OCI-LY7 (cell line): ENCODE measurements around the gene OGFOD3. TPM values are rescaled to one million over a fixed set of nuclear protein-coding genes. Genes with fewer than 3 reads are reported as not detected.

Source experiments
- BruUV-seq: library from RNA; stranded (reverse); fragments of 400-500 nt; replicated peaks from 2 replicates; lab custom pipeline; 2021; lab: Mats Ljungman, UMichigan
- CTCF ChIA-PET: fragments of 300-600 bp; sonication (Branson Sonifier 250); formaldehyde crosslinking; loops from one replicate; lab custom pipeline; 2022; ENCODE audit warnings: antibody characterized with exemption; ENCODE audit not compliant: unreplicated experiment; lab: Charles Lee
- POLR2A ChIA-PET: fragments of 300-600 bp; sonication (Branson Sonifier 250); formaldehyde crosslinking; loops from one replicate; lab custom pipeline; 2022; ENCODE audit warnings: antibody characterized with exemption; lab: Charles Lee
- DNase-seq: peaks from one replicate; pipeline ENCODE4 v3.0.0-alpha.2; 2015; ENCODE audit warnings: low spot score
- H2AFZ ChIP-seq: fragments of 200-600 bp; sonication (generic), shearing (Covaris generic); 2 replicates; pipeline ENCODE4 v1.6.1; 2014; ENCODE audit warnings: mild to moderate bottlenecking, antibody characterized with exemption, low read length, moderate library complexity
- H3K27ac ChIP-seq: fragments of 200-600 bp; sonication (generic); 2 replicates; pipeline ENCODE4 v1.5.1; 2014; ENCODE audit warnings: mixed run types, low read depth, mild to moderate bottlenecking, moderate library complexity, low read length, inconsistent platforms; ENCODE audit not compliant: poor library complexity, severe bottlenecking
- H3K36me3 ChIP-seq: fragments of 200-600 bp; sonication (generic); 2 replicates; pipeline ENCODE4 v1.6.1; 2014; ENCODE audit warnings: mild to moderate bottlenecking, antibody characterized with exemption, low read length, moderate library complexity, mixed read lengths; ENCODE audit not compliant: insufficient read depth
- H3K4me1 ChIP-seq: fragments of 200-600 bp; sonication (generic); 2 replicates; pipeline ENCODE4 v1.5.1; 2014; ENCODE audit warnings: mild to moderate bottlenecking, low read length; ENCODE audit not compliant: insufficient read depth, poor library complexity, severe bottlenecking
- H3K4me2 ChIP-seq: fragments of 200-600 bp; sonication (generic); 2 replicates; pipeline ENCODE4 v1.6.1; 2014; ENCODE audit warnings: mild to moderate bottlenecking, low read length
- H3K4me3 ChIP-seq: fragments of 200-600 bp; sonication (generic); 2 replicates; pipeline ENCODE4 v1.5.1; 2014; ENCODE audit warnings: mild to moderate bottlenecking, low read depth, low read length; ENCODE audit not compliant: poor library complexity, severe bottlenecking
- H3K79me2 ChIP-seq: fragments of 200-600 bp; sonication (generic); 2 replicates; pipeline ENCODE4 v1.6.1; 2016; ENCODE audit warnings: low read depth, mild to moderate bottlenecking, low read length, moderate library complexity, mixed read lengths; ENCODE audit not compliant: insufficient read depth
- H3K9me2 ChIP-seq: fragments of 200-600 bp; sonication (generic); 2 replicates; pipeline ENCODE4 v1.6.1; 2016; ENCODE audit warnings: mild to moderate bottlenecking, low read length, mixed read lengths; ENCODE audit not compliant: insufficient read depth
- H3K9me3 ChIP-seq: fragments of 200-600 bp; sonication (generic); 2 replicates; pipeline ENCODE4 v1.6.1; 2014; ENCODE audit warnings: mild to moderate bottlenecking, mixed run types, low read length, mixed read lengths
- H4K20me1 ChIP-seq: fragments of 200-600 bp; sonication (generic); 2 replicates; pipeline ENCODE4 v1.6.1; 2014; ENCODE audit warnings: mild to moderate bottlenecking, antibody characterized with exemption, low read length, moderate library complexity, mixed read lengths; ENCODE audit not compliant: insufficient read depth
- EZH2phosphoT487 ChIP-seq: fragments of 200-600 bp; sonication (generic); IDR thresholded peaks from 2 replicates; pipeline ENCODE4 v1.6.1; 2018; ENCODE audit warnings: low read depth, borderline replicate concordance, mild to moderate bottlenecking, mixed run types, antibody characterized with exemption, low read length, moderate library complexity, mixed read lengths
- intact Hi-C: fragments of 100-400 bp; cut with micrococcal nuclease; formaldehyde crosslinking; loops from one replicate; pipeline ENCODE4 v1.10.0; 2022; ENCODE audit not compliant: unreplicated experiment
- total RNA-seq, 2 experiments: library from RNA; depleted of rRNA in 1 of 2; stranded (reverse); fragments of >200 nt in 1 of 2; shearing (Covaris generic) in 1 of 2; gene quantifications; 2 replicates each; pipeline ENCODE4 v1.2.3, GENCODE V29; 2014 to 2022
- TF ChIP-seq, protein P1 (sequence below): fragments of 200-600 bp; sonication (generic); conservative IDR thresholded peaks from 2 replicates; pipeline ENCODE4 v1.5.1; 2014; ENCODE audit warnings: mild to moderate bottlenecking, antibody characterized with exemption, low read length, moderate library complexity, mixed read lengths

OGFOD3 gene
- total RNA-seq, 2 experiments from 2014 or later: 55.6 to 65.2 TPM

DNA sequence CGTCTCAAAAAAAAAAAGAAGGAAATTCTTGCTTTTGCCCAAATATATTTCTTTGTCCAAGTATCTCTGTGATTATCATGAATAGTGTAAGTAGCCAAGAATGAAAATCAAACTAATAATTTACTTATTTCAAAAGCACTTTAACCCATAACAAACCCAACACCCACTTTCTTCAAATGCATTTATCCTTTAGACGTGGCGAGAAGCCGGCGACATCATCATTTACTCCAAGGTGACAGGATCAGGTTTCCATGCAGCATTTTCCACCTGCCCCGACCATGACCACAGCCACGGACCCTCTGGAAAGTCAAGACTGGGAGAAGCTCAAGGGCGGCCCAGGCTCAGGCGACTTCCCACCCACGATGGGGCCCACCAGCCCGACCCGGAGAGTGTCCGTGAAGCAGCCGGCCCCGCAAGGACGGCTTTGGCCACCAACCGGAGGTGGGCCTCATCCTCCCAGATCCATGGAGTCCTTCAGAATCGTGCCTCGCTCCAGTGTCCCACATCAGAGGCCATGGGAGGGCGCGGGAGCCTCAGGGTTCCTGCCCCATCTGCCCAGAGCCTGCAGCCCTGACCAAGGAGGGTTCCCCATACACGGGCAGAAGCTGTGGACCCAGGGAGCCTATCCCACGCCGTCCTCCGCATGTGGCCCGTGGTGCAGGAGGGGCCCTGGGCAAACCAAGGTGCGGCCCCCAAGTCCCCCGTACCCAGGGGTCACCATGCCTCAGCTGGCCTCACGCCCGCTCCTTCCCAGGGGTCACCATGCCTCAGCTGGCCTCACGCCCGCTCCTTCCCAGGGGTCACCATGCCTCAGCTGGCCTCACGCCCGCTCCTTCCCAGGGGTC lies 28.1 kb downstream of the OGFOD3 start:
- POLR2A ChIA-PET: no interaction called here
- BruUV-seq: no TSS peak
- intact Hi-C loops: no loop called here

DNA sequence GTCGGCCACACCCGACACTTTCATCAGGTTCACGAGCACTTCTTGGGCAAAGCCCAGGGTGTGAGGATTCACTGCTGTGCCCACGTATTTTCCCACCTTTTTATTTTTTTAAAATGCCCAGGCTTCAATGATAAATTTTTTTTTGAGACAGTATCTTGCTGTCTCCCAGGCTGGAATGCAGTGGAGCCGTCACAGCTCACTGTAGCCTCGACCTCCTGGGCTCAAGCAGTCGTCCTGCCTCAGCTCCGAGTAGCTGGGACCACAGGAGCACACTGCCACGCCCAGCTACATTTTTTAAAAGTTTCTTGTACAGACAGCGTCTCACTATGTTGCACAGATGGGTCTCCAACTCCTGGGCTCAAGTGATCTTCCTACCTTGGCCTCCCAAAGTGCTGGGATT lies 29.0 kb downstream of the OGFOD3 start:
- TF ChIP-seq, protein P1, sequence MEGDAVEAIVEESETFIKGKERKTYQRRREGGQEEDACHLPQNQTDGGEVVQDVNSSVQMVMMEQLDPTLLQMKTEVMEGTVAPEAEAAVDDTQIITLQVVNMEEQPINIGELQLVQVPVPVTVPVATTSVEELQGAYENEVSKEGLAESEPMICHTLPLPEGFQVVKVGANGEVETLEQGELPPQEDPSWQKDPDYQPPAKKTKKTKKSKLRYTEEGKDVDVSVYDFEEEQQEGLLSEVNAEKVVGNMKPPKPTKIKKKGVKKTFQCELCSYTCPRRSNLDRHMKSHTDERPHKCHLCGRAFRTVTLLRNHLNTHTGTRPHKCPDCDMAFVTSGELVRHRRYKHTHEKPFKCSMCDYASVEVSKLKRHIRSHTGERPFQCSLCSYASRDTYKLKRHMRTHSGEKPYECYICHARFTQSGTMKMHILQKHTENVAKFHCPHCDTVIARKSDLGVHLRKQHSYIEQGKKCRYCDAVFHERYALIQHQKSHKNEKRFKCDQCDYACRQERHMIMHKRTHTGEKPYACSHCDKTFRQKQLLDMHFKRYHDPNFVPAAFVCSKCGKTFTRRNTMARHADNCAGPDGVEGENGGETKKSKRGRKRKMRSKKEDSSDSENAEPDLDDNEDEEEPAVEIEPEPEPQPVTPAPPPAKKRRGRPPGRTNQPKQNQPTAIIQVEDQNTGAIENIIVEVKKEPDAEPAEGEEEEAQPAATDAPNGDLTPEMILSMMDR: no peak
- no peak for TF ChIP-seq EZH2phosphoT487
- no TSS peak for BruUV-seq
- Histone ChIP-seq H3K27ac (no peak overlapping the region), H3K4me3 (no peak overlapping the region), H3K4me2 (no peak overlapping the region), H3K79me2 (no peaks in the 10 kb centered on the region), H3K36me3 (peaks cover 8% of the 10 kb centered on the region; the same call in 1 of the 2 replicates), H3K9me3 (no peaks in the 10 kb centered on the region), H3K4me1 (no peaks in the 10 kb centered on the region), H3K9me2 (no peaks in the 10 kb centered on the region), H2AFZ (no peak overlapping the region), H4K20me1 (no peaks in the 10 kb centered on the region)
- CTCF ChIA-PET: no interaction called here
- POLR2A ChIA-PET: no interaction called here
- no peak for DNase-seq
- intact Hi-C loops: no loop called here

More for the DNA sequence above, 28.1 kb downstream of the OGFOD3 start:
- DNase-seq: no peak
- H3K4me2 ChIP-seq: no peak overlapping the region
- no peak overlapping the region for H3K4me3 ChIP-seq
- CTCF ChIA-PET: no interaction called here
- H3K27ac ChIP-seq: no peak overlapping the region
- H3K9me3 ChIP-seq: no peaks in the 10 kb centered on the region
- no peaks in the 10 kb centered on the region for H3K4me1 ChIP-seq
- H4K20me1 ChIP-seq: no peaks in the 10 kb centered on the region
- no peak for TF ChIP-seq EZH2phosphoT487
- TF ChIP-seq, protein P1: no peak
- H3K36me3 ChIP-seq: peaks cover 8% of the 10 kb centered on the region; the same call in 1 of the 2 replicates
- no peaks in the 10 kb centered on the region for H3K79me2 ChIP-seq
- H2AFZ ChIP-seq: no peak overlapping the region
- H3K9me2 ChIP-seq: no peaks in the 10 kb centered on the region

DNA sequence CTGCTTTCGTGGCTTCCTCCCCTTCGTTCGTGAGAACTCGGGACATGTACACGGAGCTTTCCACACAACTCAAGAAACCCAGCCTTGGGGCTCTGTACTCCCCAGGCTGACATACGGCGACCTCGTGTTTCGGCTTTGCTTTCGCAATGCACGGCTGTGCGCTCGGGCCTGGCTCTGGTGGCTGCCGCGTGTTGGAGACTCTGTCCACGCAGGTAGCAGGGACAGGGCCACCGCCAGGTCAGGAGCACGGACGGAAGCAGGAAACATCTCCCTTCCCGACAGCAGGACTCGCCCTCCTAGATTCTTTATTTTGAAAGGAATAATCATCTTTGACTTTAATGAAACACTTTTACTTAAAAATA lies 29.5 kb downstream of the OGFOD3 start:
- TF ChIP-seq, protein P1: no peak
- TF ChIP-seq EZH2phosphoT487: no peak

More for the DNA sequence above, 29.5 kb downstream of the OGFOD3 start:
- Histone ChIP-seq H3K9me2 (no peaks in the 10 kb centered on the region), H2AFZ (no peak overlapping the region), H3K36me3 (peaks cover 8% of the 10 kb centered on the region; the same call in 1 of the 2 replicates), H3K4me3 (no peak overlapping the region), H3K9me3 (no peaks in the 10 kb centered on the region), H3K4me1 (no peaks in the 10 kb centered on the region), H3K4me2 (no peak overlapping the region), H3K79me2 (no peaks in the 10 kb centered on the region), H3K27ac (no peak overlapping the region), H4K20me1 (no peaks in the 10 kb centered on the region)
- ChIA-PET CTCF (no interaction called here), POLR2A (no interaction called here)
- intact Hi-C loops: no loop called here
- BruUV-seq: no TSS peak
- DNase-seq: no peak
